Immature natural killer cell (primary cell): ENCODE measurements around the gene C16orf54. TPM values are rescaled to one million over a fixed set of nuclear protein-coding genes. Genes with fewer than 3 reads are reported as not detected.

Source experiments
- polyA plus RNA-seq, 3 donors: library from polyadenylated mRNA; unstranded; fragments of 300-500 nt; fragmentation: Illumina TruSeq; gene quantifications; one replicate each; pipeline ENCODE4 v1.2.3, GENCODE V29; 2021

The C16orf54 gene
- polyA plus RNA-seq, 3 donors from 2014 or later: 9.6 to 39.8 (median 21.9) TPM

Other genes starting within 250 kb of the C16orf54 start
- gene NPIPB12, start 239.6 kb downstream of the C16orf54 start, polyA plus RNA-seq: 10 to 100 TPM in 1 of 3 donors, 1 to 10 TPM in 1, not detected in 1; 2.0 to 11.6 TPM
- 100 to 1,000 TPM; 231 to 632 (median 323) TPM for gene SPN, start 82.7 kb downstream of the C16orf54 start, polyA plus RNA-seq
- 1 to 10 TPM in 2 of 3 donors, under 1 TPM in 1; 0.81 to 4.7 (median 2.1) TPM for gene QPRT, start 66.8 kb downstream of the C16orf54 start, polyA plus RNA-seq
- not detected for gene ZG16, start 32.3 kb upstream of the C16orf54 start, polyA plus RNA-seq
- 10 to 100 TPM; 33.1 to 45.2 (median 33.3) TPM for gene KIF22, start 44.8 kb upstream of the C16orf54 start, polyA plus RNA-seq
- gene MAZ, start 60.5 kb upstream of the C16orf54 start, polyA plus RNA-seq: 10 to 100 TPM; 49.2 to 54.8 (median 52.7) TPM
- gene PRRT2, start 66.2 kb upstream of the C16orf54 start, polyA plus RNA-seq: not detected
- gene PAGR1, start 70.2 kb upstream of the C16orf54 start, polyA plus RNA-seq: 10 to 100 TPM; 44.8 to 55.2 (median 46.1) TPM
- gene MVP, start 74.5 kb upstream of the C16orf54 start, polyA plus RNA-seq: 100 to 1,000 TPM; 103 to 195 (median 142) TPM
- gene CDIPT, start 117.2 kb upstream of the C16orf54 start, polyA plus RNA-seq: 100 to 1,000 TPM in 2 of 3 donors, 10 to 100 TPM in 1; 77.6 to 115 (median 110) TPM
- gene SEZ6L2, start 153.6 kb upstream of the C16orf54 start, polyA plus RNA-seq: not detected
- gene ASPHD1, start 154.5 kb upstream of the C16orf54 start, polyA plus RNA-seq: not detected
- 10 to 100 TPM in 1 of 3 donors, 1 to 10 TPM in 2; 3.5 to 13.8 (median 9.2) TPM for gene KCTD13, start 180.2 kb upstream of the C16orf54 start, polyA plus RNA-seq
- gene TMEM219, start 216.1 kb upstream of the C16orf54 start, polyA plus RNA-seq: 100 to 1,000 TPM; 157 to 243 (median 216) TPM
- gene TAOK2, start 227.9 kb upstream of the C16orf54 start, polyA plus RNA-seq: 10 to 100 TPM in 1 of 3 donors, 1 to 10 TPM in 2; 2.1 to 10.7 (median 3.0) TPM
- 10 to 100 TPM; 14.1 to 23.5 (median 18.9) TPM for gene HIRIP3, start 249.6 kb upstream of the C16orf54 start, polyA plus RNA-seq